SJSA1 (cell line): ENCODE data around the gene VAMP1. TPM values are rescaled to one million over a fixed set of nuclear protein-coding genes. Genes with fewer than 3 reads are reported as not detected.
"Not testable (repeated sequence)": the region's sequence is repeated elsewhere in the genome, so short reads cannot be mapped to it uniquely, and the experiment has no call there.

Experiments used
- DNase-seq, 2 experiments: peaks; one replicate each; pipeline ENCODE4 v3.0.0-alpha.2; 2015 to 2020; ENCODE audit warnings: low spot score in 2 of 2, low read depth in 1 of 2
- H3K27ac ChIP-seq: fragments of 250-450 bp; sonication (Bioruptor Pico); 2 replicates; pipeline ENCODE4 v1.5.1; 2020; ENCODE audit warnings: mild to moderate bottlenecking, moderate library complexity
- H3K27me3 ChIP-seq: fragments of 250-450 bp; sonication (Bioruptor Pico); replicated peaks from 2 replicates; pipeline ENCODE4 v1.5.1; 2020; ENCODE audit warnings: mild to moderate bottlenecking, moderate library complexity
- H3K36me3 ChIP-seq: fragments of 250-450 bp; sonication (Bioruptor Pico); 2 replicates; pipeline ENCODE4 v1.5.1; 2020; ENCODE audit warnings: mild to moderate bottlenecking
- H3K4me1 ChIP-seq: fragments of 250-450 bp; sonication (Bioruptor Pico); replicated peaks from 2 replicates; pipeline ENCODE4 v1.6.1; 2021; ENCODE audit warnings: mild to moderate bottlenecking
- H3K4me3 ChIP-seq: fragments of 250-450 bp; sonication (Bioruptor Pico); 2 replicates; pipeline ENCODE4 v1.5.1; 2020; ENCODE audit warnings: mild to moderate bottlenecking
- H3K9me3 ChIP-seq: fragments of 250-450 bp; sonication (Bioruptor Pico); replicated peaks from 2 replicates; pipeline ENCODE4 v1.5.1; 2020; ENCODE audit warnings: mild to moderate bottlenecking
- total RNA-seq: library from RNA; depleted of rRNA; stranded (reverse); fragments of >200 nt; shearing (Covaris generic); gene quantifications from 2 replicates; pipeline ENCODE4 v1.2.3, GENCODE V29; 2014; rRNA removed

The VAMP1 gene
- 2.4 and 6.4 TPM in 2 replicates for total RNA-seq

- Histone ChIP-seq H3K36me3 (peaks cover 19% of the 10 kb centered on the region), H3K27ac (peak within 1 kb of the TSS; percentile 53), H3K4me3 (peak within 1 kb of the TSS; percentile 54), H3K27me3 (no peaks in the 10 kb centered on the region), H3K9me3 (no peaks in the 10 kb centered on the region), H3K4me1 (peaks cover 42% of the 10 kb centered on the region)
- peak; percentile 98 to 99 for DNase-seq
Observed at GRCh38 chr12:6470375-6471163, at the start of gene VAMP1. Gene VAMP1, minus strand, starts transcription at chr12:6470677. Its CDS starts 146 bp downstream, at chr12:6470531.

- no peaks in the 10 kb centered on the region for H3K4me1 ChIP-seq
- DNase-seq, result no peak
- no peak overlapping the region for H3K4me3 ChIP-seq
- no peaks in the 10 kb centered on the region for H3K9me3 ChIP-seq
- no peak overlapping the region for H3K27ac ChIP-seq
- H3K27me3 ChIP-seq, result no peaks in the 10 kb centered on the region
- peaks cover 98% of the 10 kb centered on the region for H3K36me3 ChIP-seq
Observed at GRCh38 chr12:6520186-6520585, 49.7 kb upstream of the VAMP1 start.

- H3K36me3 ChIP-seq, result peaks cover 94% of the 10 kb centered on the region
- DNase-seq, result no peak
Observed at GRCh38 chr12:6508087-6508486, 37.6 kb upstream of the VAMP1 start.

GRCh38 chr12:6507102-6507998, 36.9 kb upstream of the VAMP1 start:
- Histone ChIP-seq H3K9me3 (no peaks in the 10 kb centered on the region), H3K4me3 (no peak overlapping the region), H3K27ac (peak overlapping the region; percentile 37), H3K27me3 (no peaks in the 10 kb centered on the region), H3K36me3 (peaks cover 94% of the 10 kb centered on the region), H3K4me1 (peaks cover 18% of the 10 kb centered on the region)
- peak in 1 of 2 experiments; percentile 31 for DNase-seq

More at GRCh38 chr12:6508087-6508486, 37.6 kb upstream of the VAMP1 start:
- Histone ChIP-seq H3K4me1 (peaks cover 18% of the 10 kb centered on the region), H3K27me3 (no peaks in the 10 kb centered on the region), H3K9me3 (no peaks in the 10 kb centered on the region), H3K27ac (no peak overlapping the region), H3K4me3 (no peak overlapping the region)

GRCh38 chr12:6500466-6500865, 30.0 kb upstream of the VAMP1 start:
- Histone ChIP-seq H3K4me1 (peaks cover 3% of the 10 kb centered on the region), H3K27ac (no peak overlapping the region), H3K4me3 (no peak overlapping the region), H3K9me3 (no peaks in the 10 kb centered on the region), H3K27me3 (no peaks in the 10 kb centered on the region), H3K36me3 (peaks cover 95% of the 10 kb centered on the region)
- DNase-seq, result no peak

- not testable (repeated sequence) for H3K27me3 ChIP-seq, H3K27ac ChIP-seq, H3K9me3 ChIP-seq, H3K4me3 ChIP-seq, DNase-seq
- H3K36me3 ChIP-seq, result peaks cover 80% of the 10 kb centered on the region
- peaks cover 14% of the 10 kb centered on the region for H3K4me1 ChIP-seq
Observed at GRCh38 chr12:6497291-6497690, 26.8 kb upstream of the VAMP1 start.

GRCh38 chr12:6494968-6495367, 24.5 kb upstream of the VAMP1 start:
- Histone ChIP-seq H3K36me3 (peaks cover 71% of the 10 kb centered on the region), H3K9me3 (no peaks in the 10 kb centered on the region), H3K4me3 (peak overlapping the region; percentile 56), H3K4me1 (peaks cover 17% of the 10 kb centered on the region), H3K27ac (peak overlapping the region; percentile 94), H3K27me3 (no peaks in the 10 kb centered on the region)
- no peak for DNase-seq

GRCh38 chr12:6494258-6494743, 23.8 kb upstream of the VAMP1 start:
- Histone ChIP-seq H3K4me1 (peaks cover 17% of the 10 kb centered on the region), H3K9me3 (no peaks in the 10 kb centered on the region), H3K27ac (peak overlapping the region; percentile 94), H3K36me3 (peaks cover 64% of the 10 kb centered on the region), H3K27me3 (no peaks in the 10 kb centered on the region), H3K4me3 (peak overlapping the region; percentile 56)
- DNase-seq, result no peak

- no peaks in the 10 kb centered on the region for H3K27me3 ChIP-seq
- H3K4me1 ChIP-seq, result peaks cover 17% of the 10 kb centered on the region
- no peaks in the 10 kb centered on the region for H3K9me3 ChIP-seq
- H3K27ac ChIP-seq, result peak within 1 kb of the TSS; percentile 94
- H3K36me3 ChIP-seq, result peaks cover 58% of the 10 kb centered on the region
- DNase-seq, result peak; percentile 98
- H3K4me3 ChIP-seq, result peak within 1 kb of the TSS; percentile 56
Observed at GRCh38 chr12:6493497-6494257, 23.2 kb upstream of the VAMP1 start, which contains the start of gene NCAPD2. Gene NCAPD2, plus strand, starts transcription at chr12:6494102. Its CDS starts 997 bp downstream, at chr12:6495099.

- Histone ChIP-seq H3K36me3 (peaks cover 51% of the 10 kb centered on the region), H3K4me3 (peak within 1 kb of the TSS; percentile 56), H3K4me1 (peaks cover 17% of the 10 kb centered on the region), H3K27ac (peak within 1 kb of the TSS; percentile 94), H3K27me3 (no peaks in the 10 kb centered on the region), H3K9me3 (no peaks in the 10 kb centered on the region)
- DNase-seq, result peak; percentile 96 to 98
Observed at GRCh38 chr12:6492838-6493496, 22.5 kb upstream of the VAMP1 start, which contains the start of gene MRPL51. Gene MRPL51, minus strand, starts transcription at chr12:6493262. Its CDS starts 126 bp downstream, at chr12:6493136.

- H3K27me3 ChIP-seq, DNase-seq, H3K4me3 ChIP-seq, H3K27ac ChIP-seq, H3K9me3 ChIP-seq: not testable (repeated sequence)
- Histone ChIP-seq H3K36me3 (peaks cover 28% of the 10 kb centered on the region), H3K4me1 (peaks cover 16% of the 10 kb centered on the region)
Observed at GRCh38 chr12:6490673-6491072, 20.2 kb upstream of the VAMP1 start.

GRCh38 chr12:6489449-6489848, 19.0 kb upstream of the VAMP1 start:
- DNase-seq, result no peak
- Histone ChIP-seq H3K9me3 (no peaks in the 10 kb centered on the region), H3K4me1 (peaks cover 5% of the 10 kb centered on the region), H3K36me3 (peaks cover 16% of the 10 kb centered on the region), H3K27me3 (no peaks in the 10 kb centered on the region), H3K27ac (no peak overlapping the region), H3K4me3 (no peak overlapping the region)
